Ureter (tissue), 1 donor: ENCODE data around the gene LAMA3. TPM values are rescaled to one million over a fixed set of nuclear protein-coding genes. Genes with fewer than 3 reads are reported as not detected.
"Not testable (repeated sequence)": the region's sequence is repeated elsewhere in the genome, so short reads cannot be mapped to it uniquely, and the experiment has no call there.

Experiments
- DNase-seq: peaks from one replicate; pipeline ENCODE4 v3.0.0-alpha.2; 2020; ENCODE audit warnings: low spot score
- total RNA-seq: library from RNA; stranded (reverse); gene quantifications from one replicate; pipeline ENCODE4 v1.2.4, GENCODE V29; 2023
- donor health status: DM: yes; HTN: yes; CAD: no.

LAMA3 gene
- total RNA-seq, 1 donor from 2014 or later, result 28.7 TPM

- DNase-seq, result no peak
These were observed 15.6 kb downstream of the LAMA3 start for GRCh38 chr18:23704806-23705205.

DNA sequence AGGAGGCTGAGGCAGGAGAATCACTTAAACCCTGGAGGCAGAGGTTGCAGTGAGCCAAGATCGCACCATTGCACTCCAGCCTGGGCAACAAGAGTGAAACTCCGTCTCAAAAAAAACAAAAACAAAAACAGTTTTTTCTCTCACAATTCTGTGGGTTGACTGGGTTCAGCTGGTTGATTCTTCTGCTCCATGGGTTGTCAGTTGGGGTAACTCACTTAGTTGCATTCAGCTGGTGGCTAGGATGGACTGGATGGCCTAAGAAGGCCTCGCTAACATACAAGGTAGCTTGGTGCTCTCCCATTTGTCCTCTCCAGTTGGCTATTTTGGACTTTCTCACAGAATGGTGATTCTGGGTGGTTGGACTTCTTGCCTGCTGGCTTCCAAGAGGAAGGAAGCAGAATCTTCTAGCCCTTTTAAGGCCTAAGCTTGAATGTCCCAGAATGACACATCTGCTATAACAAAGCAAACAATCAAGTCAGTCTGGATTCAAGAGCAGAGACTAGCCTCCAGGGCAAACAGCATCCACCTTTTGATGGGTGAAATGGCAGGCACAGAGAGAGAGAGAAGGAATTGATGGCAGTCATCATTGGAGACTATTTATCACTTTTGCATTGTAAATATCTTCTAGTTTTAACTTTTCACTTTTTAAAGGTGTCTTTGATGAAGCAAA lies 17.9 kb downstream of the LAMA3 start:
- no peak for DNase-seq

DNA sequence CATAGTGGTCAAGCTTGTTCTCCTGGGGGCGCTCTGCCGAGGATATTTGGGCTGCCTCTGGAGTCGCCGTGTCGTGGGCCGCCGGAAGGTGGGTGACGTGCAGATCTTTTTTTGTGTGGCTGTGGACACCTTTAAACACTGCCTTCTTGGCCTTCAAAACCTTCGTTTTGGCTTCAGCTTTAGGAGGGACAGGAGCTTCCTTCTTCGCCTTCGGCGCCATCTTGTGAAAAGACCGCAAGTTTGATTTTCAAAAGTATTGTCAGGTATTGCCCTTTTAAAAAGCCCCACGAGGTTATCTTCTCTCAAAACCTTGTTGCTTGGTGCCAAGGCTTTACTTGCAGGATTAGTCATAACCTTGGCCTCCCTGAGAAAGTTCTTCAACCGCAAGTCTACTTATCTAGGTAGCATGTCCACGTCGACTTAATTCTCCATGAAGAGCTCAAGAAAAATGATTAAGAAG lies 20.8 kb downstream of the LAMA3 start:
- no peak for DNase-seq

DNA sequence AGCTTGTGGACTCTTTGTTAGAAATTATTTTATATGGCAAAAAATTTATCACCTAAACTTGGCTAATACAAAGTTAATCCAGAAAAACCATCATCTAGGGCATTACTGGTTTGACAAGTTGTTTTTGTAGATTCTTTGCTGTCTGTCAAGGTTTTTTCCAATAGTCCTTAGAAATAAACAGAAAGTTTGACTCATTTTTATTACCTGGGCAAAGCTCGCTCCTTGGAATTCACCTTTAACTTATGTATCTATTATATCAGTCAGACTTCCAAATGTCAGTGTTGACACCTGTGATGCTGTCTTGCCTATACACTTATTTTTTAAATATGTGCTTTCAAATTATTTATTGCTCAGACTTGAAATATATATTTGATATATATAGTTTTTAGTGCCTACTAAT lies 21.7 kb downstream of the LAMA3 start:
- DNase-seq, result no peak

DNA sequence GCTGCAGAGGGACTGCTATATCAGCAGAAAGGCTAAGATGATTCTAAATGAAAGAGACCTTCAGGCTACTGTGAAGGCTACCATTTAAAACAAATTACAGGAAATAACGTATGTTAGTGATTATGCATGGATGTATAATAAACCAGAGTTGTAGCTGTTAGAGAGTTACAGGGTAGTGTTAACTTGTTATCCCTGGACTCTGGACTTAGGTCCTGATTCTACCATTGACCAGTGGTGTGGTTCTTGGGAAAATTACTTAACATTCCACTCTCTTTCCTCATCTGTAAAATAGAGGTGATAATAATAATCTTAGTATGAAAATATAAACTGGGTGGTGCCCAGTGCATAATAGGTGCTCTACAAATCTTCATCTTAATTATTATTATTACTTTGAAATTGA lies 22.2 kb downstream of the LAMA3 start:
- DNase-seq, result no peak

- DNase-seq, result no peak
These were observed 23.2 kb downstream of the LAMA3 start for GRCh38 chr18:23712445-23712844.

DNA sequence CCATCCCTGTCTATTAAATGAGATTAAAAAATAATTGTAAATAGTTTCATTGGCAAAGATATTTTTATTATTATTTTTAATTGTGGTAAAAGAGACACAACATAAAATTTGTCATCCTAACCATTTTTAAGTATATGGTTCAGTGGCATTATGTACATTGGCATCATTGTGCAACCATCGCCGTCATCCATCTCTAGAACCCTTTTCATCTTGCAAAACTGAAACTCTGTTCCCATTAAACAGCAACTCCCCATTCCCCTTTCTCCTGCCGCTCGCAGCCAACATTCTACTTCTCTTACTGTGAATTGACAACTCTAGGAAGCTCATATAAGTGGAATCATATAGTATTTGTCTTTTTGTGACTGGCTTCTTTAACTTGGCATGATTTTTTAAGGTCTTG lies 25.3 kb downstream of the LAMA3 start:
- DNase-seq, result no peak

- DNase-seq, result not testable (repeated sequence)
These were observed 26.8 kb downstream of the LAMA3 start for GRCh38 chr18:23716079-23716478.

DNA sequence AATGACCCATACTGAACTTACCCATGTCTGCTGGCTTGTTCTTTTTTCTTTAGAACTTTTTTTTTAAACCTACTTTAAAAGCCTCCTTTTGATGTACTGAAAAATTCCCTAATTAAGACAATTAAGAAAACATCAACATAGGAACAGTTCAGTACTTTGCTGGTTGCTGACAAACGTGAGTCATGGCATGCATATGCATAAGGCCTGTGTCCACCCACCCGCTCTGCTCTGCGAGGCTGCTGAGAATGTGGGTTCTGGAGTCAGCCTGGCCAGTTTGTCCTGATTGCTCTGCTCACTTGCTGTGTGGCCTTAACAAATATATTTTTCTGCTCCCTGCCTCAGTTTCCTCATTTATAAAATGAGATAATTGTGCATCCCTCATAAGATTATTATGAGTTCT lies 27.3 kb downstream of the LAMA3 start:
- peak; percentile 48 for DNase-seq

- no peak for DNase-seq
These were observed 27.7 kb downstream of the LAMA3 start for GRCh38 chr18:23716966-23717365.

DNA sequence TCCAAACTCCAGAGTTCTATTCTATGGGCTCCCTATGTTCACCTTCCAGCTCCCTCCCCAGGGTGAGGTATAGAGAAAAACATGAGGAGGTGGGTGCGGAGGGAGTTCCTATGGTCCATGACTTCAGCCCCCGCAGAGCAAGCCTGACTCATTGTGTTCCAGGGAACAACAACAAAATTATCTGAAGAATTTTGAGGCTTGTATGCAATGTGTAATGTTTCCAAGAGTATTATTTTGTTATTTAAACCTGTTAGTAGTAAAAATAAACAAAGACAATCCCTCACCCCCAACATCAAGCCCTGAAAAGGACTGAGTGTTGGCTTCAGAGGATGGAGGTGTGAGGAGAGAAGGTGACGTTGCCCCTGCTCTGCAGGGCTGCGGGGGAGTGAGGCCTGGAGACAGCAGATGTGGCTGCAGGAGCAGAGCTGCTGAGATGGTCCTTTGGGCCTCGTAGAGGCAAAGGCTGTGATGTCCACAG lies 29.0 kb downstream of the LAMA3 start:
- DNase-seq, result no peak

DNA sequence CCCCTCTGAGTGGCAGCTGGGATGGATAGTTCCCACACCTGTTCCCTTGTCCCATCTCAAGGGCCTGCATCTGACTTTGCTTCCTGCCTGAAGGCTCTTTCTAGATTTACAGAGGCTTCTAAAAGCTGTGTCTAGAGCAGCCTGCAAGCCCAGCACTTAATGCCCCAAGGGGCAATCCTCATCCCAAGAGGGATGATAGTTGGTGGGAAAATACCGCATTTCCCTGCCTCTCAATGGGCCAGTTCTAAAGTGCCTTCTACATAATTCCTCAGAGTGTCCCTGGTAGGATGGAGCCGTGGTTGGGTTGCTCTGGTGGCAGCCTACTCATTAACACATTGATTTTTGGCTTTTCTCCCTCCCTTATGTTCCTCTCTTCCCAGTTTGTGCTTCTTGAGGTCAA lies 29.5 kb downstream of the LAMA3 start:
- DNase-seq, result no peak

DNA sequence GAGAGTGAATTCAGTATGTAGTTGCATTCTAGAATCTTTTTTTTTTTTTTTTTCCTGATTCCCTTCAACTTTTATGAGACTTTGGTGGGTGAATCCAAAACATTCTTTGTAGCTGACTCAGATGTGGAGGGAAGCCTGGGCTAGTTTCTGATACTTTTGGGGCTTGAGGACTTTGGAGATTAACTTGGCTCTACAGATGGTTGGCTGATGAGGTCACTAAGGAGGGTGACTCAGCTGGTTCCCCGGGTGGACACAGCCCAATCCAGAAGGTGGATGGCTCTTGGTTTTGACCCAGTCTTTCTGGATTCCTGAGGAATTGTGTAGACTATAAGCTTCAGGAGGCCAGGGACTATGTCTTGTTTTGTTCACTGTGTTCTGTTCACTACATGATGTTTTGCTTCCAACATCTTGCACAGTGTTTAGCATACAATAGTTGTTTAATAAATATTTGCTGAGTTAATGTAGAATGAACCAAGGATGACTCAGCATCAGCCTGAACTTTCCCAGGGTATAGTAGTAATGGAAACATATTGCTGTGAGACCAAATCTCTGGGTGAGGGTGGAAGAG lies 30.5 kb downstream of the LAMA3 start:
- no peak for DNase-seq

DNA sequence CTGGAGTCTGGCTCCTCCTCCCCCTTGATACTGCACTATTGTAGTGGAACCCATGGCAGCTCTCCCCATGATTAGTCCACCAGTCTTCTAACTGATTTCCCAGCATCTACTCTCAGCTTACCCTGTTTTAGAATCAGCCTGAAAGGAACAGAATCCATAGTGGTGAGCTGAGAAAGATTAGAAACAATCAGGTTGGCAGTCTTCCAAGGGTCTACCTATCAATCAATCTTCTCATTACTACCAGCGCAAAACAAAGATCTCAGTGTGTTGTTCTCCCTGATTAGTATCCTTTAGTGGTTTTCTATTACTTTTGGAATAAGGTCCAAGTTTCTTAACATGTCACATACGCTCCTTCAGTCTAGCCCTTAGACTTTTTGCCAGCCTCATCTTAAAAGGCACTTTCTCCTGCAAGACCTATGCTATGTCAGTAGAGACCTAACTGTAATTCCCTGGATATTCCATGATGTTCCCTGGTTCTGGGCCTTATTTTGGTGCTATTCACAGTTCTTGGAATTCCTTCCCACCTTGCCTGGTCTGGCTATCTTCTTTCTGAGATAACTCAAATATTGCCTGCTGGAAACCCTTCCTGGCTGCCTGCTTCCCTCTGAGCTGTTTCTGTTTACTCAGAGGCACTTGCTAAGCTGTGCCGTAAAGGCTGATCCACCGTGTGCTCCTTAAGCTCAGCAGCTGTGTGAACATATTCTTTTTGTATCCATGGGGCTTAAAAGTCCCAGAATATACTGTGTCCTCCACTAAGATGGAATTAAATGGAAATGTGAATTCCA lies 32.6 kb downstream of the LAMA3 start:
- no peak for DNase-seq

- no peak for DNase-seq
These were observed 33.4 kb downstream of the LAMA3 start for GRCh38 chr18:23722646-23723045.

GRCh38 chr18:23723121-23723520 lies 33.9 kb downstream of the LAMA3 start:
- DNase-seq, result no peak

DNA sequence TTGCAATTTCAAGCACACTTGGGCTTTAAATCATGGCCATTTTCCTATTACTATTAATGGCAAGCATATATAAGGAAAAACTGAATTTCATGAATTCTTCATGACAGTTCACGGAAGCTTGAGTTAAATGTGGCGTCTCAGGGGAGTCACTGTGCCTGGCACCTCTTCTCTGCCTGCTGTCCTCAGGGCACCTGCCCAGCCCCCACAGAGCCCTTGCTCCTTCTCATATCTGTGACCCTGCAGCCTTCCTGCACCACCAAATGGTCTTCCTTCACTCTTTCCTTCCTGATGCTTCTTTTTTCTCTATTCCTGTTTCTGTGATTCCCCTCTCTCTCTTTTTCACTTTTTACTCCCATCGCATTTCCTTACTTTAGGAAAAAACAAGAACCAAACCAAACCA lies 35.4 kb downstream of the LAMA3 start:
- DNase-seq, result no peak

DNA sequence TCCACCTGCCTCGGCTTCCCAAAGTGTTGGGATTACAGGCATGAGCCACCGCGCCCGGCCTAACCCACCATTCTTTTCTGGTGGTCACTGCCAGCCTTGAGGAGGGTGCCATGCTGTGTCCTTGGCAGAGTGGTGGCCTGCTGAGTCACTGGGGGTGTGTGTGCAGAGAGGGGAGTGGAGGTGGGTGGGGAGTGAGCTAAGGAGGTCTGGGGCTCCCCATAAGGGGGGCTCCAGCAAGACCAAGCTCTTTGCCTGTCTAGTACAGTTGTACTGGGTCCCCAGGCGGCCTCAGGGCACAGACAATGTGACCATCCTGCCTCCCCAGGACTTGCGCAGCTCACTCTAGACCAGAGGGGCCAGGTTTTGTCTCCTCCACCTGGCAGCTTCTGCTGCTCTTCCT lies 36.1 kb downstream of the LAMA3 start:
- DNase-seq, result no peak

- no peak for DNase-seq
These were observed 36.8 kb downstream of the LAMA3 start for GRCh38 chr18:23725827-23726661.

- no peak for DNase-seq
These were observed 38.6 kb downstream of the LAMA3 start for GRCh38 chr18:23727707-23728493.

- DNase-seq, result no peak
These were observed 41.6 kb downstream of the LAMA3 start for GRCh38 chr18:23730857-23731256.
